Measurements from ENCODE around the gene ARFRP1. TPM values are rescaled to one million over a fixed set of nuclear protein-coding genes. Genes with fewer than 3 reads are reported as not detected.
"Not testable (repeated sequence)": the region's sequence is repeated elsewhere in the genome, so short reads cannot be mapped to it uniquely, and the experiment has no call there.

Gene ARFRP1
- polyA plus RNA-seq, 1 experiment = 23.8 TPM

DNA sequence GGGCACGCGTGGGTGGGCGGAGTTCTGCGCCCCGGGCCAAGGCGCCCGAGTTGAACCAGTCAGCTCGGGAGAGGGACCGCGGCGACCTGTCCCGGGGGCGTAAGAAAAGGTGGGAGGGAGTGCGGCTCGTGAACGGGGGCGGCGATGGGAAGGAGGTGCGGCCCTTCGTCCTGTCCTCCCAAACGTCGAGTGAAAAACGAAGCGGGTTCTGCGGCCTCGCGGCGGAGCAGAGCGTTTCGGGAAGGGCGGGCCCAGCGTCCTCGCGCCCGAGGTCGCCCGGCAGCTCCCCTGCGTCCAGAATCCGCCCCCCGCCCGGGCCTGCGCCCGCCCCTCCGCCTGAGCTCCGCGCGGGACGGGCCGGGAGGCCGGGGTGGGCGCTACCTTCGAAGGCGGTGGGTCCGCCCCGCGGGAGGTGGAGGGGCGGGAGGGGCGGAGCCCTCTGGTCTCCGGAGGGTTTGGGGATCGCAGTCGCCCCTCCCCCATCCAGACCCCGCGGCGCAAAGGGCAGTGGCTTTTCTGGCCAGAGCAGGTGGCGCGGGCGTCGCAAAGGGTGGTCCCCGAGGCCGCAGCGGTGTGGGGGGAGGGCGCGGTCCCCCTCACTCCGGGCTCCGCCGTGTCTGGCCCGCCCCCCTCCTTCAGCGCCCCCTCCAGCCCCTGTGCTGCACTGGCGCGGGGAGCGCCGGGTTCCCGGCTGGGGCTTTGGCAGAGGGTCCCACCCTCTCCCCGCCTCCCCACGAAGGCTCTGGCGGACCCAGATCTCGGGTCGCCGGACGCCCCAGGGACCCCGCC is 55.4 kb downstream of the ARFRP1 start:
- Histone ChIP-seq H3K27me3 (ENCODE audit: control insufficient read depth, insufficient read depth, low read length) (no peaks in the 10 kb centered on the region), H3K9me3 (ENCODE audit: control insufficient read depth, insufficient read depth, low read length) (no peaks in the 10 kb centered on the region; the same call in 1 of the 2 replicates), H3K4me3 (ENCODE audit: low read depth, low read length) (peak overlapping the region; percentile 70), H3K27ac (ENCODE audit: low read depth, low read length) (no peak overlapping the region)
- no peak for TF ChIP-seq CTCF (IDR thresholded peaks at IDR 0.05; ENCODE audit: low read depth, low read length)
- DNase-seq (ENCODE audit: low read depth, low spot score) = no peak
- CTCF ChIA-PET = no interaction called here
- POLR2A ChIA-PET = interaction anchor here (0.7 to 1.4 kb wide), 4 partner anchors 10 to 87 kb away, joined by 3 to 6 read pairs (median 4); no protein-coding TSS in a partner anchor

- Histone ChIP-seq H3K27ac (ENCODE audit: low read depth, low read length) (no peak overlapping the region), H3K9me3 (ENCODE audit: control insufficient read depth, insufficient read depth, low read length) (no peaks in the 10 kb centered on the region; the same call in 1 of the 2 replicates), H3K27me3 (ENCODE audit: control insufficient read depth, insufficient read depth, low read length) (no peaks in the 10 kb centered on the region), H3K4me3 (ENCODE audit: low read depth, low read length) (peak overlapping the region; percentile 70)
- ChIA-PET CTCF (no interaction called here), POLR2A (interaction anchor here (0.7 to 1.4 kb wide), 2 partner anchors 10 to 31 kb away, joined by 4 to 6 read pairs; no protein-coding TSS in a partner anchor)
- no peak for TF ChIP-seq CTCF (IDR thresholded peaks at IDR 0.05; ENCODE audit: low read depth, low read length)
- no peak for DNase-seq (ENCODE audit: low read depth, low spot score)
Measured at GRCh38 chr20:63651942-63652191, 55.9 kb downstream of the ARFRP1 start.

DNA sequence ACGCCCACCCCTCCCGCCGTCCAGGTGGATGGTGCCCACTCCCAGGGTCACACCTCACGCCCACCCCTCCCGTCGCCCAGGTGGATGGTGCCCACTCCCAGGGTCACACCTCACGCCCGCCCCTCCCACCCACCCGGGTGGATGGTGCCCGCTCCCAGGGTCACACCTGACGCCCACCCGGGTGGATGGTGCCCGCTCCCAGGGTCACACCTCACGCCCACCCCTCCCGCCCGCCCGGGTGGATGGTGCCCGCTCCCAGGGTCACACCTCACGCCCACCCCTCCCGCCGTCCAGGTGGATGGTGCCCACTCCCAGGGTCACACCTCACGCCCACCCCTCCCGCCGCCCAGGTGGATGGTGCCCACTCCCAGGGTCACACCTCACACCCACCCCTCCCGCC is 57.3 kb downstream of the ARFRP1 start:
- H3K27me3 ChIP-seq (ENCODE audit: control insufficient read depth, insufficient read depth, low read length); H3K4me3 ChIP-seq (ENCODE audit: low read depth, low read length); DNase-seq (ENCODE audit: low read depth, low spot score); H3K9me3 ChIP-seq (ENCODE audit: control insufficient read depth, insufficient read depth, low read length); POLR2A ChIA-PET; H3K27ac ChIP-seq (ENCODE audit: low read depth, low read length); CTCF ChIA-PET: not testable (repeated sequence)

DNA sequence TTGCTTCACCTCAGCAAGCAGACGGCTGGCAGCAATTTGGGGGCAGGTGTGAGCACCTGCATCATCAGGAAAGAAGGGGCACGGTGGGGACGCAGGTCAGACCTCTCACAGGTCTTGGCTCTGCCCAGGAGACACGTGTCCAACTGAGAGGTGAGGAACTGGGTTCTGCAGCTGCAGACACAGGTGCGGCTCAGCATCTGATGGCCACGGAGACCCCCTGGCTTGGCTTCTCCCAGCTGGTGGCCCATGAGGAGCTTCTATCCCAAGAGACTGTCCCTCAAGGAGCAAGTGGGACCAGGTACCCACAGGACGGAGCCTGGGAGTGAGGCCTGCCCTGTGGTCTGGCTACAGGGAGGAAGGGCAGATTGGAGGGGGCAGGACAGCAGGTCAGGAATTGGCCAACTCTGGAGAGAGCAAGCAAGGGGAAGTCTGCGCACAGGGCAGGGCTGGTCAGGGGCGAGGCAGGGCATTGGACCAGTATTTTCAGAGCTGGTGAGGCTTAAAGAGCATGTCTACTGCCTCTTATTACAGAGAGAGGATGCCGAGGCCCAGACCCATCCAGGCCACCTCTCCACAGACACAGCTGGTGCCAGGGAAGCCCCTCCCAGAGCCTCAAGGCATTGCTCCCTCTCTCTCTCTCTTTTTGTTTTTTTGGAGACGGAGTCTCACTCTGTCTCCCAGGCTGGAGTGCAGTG is 58.7 kb downstream of the ARFRP1 start:
- Histone ChIP-seq H3K27me3 (ENCODE audit: control insufficient read depth, insufficient read depth, low read length) (no peaks in the 10 kb centered on the region), H3K27ac (ENCODE audit: low read depth, low read length) (no peak overlapping the region), H3K4me3 (ENCODE audit: low read depth, low read length) (no peak overlapping the region), H3K9me3 (ENCODE audit: control insufficient read depth, insufficient read depth, low read length) (no peaks in the 10 kb centered on the region; the same call in 1 of the 2 replicates)
- DNase-seq (ENCODE audit: low read depth, low spot score) = no peak
- ChIA-PET CTCF (no interaction called here), POLR2A (interaction anchor here (0.6 to 0.7 kb wide), 2 partner anchors 48 to 363 kb away, joined by 3 to 8 read pairs; no protein-coding TSS in a partner anchor)
- TF ChIP-seq CTCF (IDR thresholded peaks at IDR 0.05; ENCODE audit: low read depth, low read length) = no peak

Small RNA genes within 50 kb of the gene (small RNA-seq; reads per million reads assigned to genes)
- not detected for gene LIME1 (ENCODE audit: insufficient read length, low read depth)
- not detected for gene TNFRSF6B (ENCODE audit: insufficient read length, low read depth)

Other genes starting within 250 kb of the ARFRP1 start
- not detected in 2 replicates for gene KCNQ2, start 235.3 kb downstream of the ARFRP1 start, polyA plus RNA-seq (2011; rRNA removed)
- gene EEF1A2, start 208.9 kb downstream of the ARFRP1 start, polyA plus RNA-seq (2011; rRNA removed) = 0.94 and 0.99 TPM in 2 replicates
- gene PPDPF, start 187.2 kb downstream of the ARFRP1 start, polyA plus RNA-seq (2011; rRNA removed) = 13.5 and 21.7 TPM in 2 replicates
- 0.02 TPM in 1 of 2 replicates, not detected in the other for gene PTK6, start 170.6 kb downstream of the ARFRP1 start, polyA plus RNA-seq (2011; rRNA removed)
- gene SRMS, start 160.2 kb downstream of the ARFRP1 start, polyA plus RNA-seq (2011; rRNA removed) = not detected in 2 replicates
- 0.64 and 0.76 TPM in 2 replicates for gene FNDC11, start 153.8 kb downstream of the ARFRP1 start, polyA plus RNA-seq (2011; rRNA removed)
- 4.6 and 7.0 TPM in 2 replicates for gene HELZ2, start 133.7 kb downstream of the ARFRP1 start, polyA plus RNA-seq (2011; rRNA removed)
- 6.3 and 7.3 TPM in 2 replicates for gene GMEB2, start 80.9 kb downstream of the ARFRP1 start, polyA plus RNA-seq (2011; rRNA removed)
- gene STMN3, start 54.6 kb downstream of the ARFRP1 start, polyA plus RNA-seq (2011; rRNA removed) = 21.8 and 26.9 TPM in 2 replicates
- 11.3 and 14.6 TPM in 2 replicates for gene RTEL1, start 49.7 kb downstream of the ARFRP1 start, polyA plus RNA-seq (2011; rRNA removed)
- 2.5 and 5.2 TPM in 2 replicates for gene TNFRSF6B, start 11.3 kb downstream of the ARFRP1 start, polyA plus RNA-seq (2011; rRNA removed)
- 8.7 and 10.6 TPM in 2 replicates for gene ZGPAT, start 63 bp upstream of the ARFRP1 start, polyA plus RNA-seq (2011; rRNA removed)
- 1.5 and 1.8 TPM in 2 replicates for gene LIME1, start 28.7 kb upstream of the ARFRP1 start, polyA plus RNA-seq (2011; rRNA removed)
- 26.0 and 27.6 TPM in 2 replicates for gene SLC2A4RG, start 31.8 kb upstream of the ARFRP1 start, polyA plus RNA-seq (2011; rRNA removed)
- gene ZBTB46, start 123.3 kb upstream of the ARFRP1 start, polyA plus RNA-seq (2011; rRNA removed) = 2.0 and 2.8 TPM in 2 replicates
- not detected in 2 replicates for gene ABHD16B, start 153.5 kb upstream of the ARFRP1 start, polyA plus RNA-seq (2011; rRNA removed)
- 202 and 219 TPM in 2 replicates for gene TPD52L2, start 157.3 kb upstream of the ARFRP1 start, polyA plus RNA-seq (2011; rRNA removed)
- gene DNAJC5, start 187.2 kb upstream of the ARFRP1 start, polyA plus RNA-seq (2011; rRNA removed) = 36.7 and 40.9 TPM in 2 replicates
- 18.0 and 22.3 TPM in 2 replicates for gene UCKL1, start 248.4 kb upstream of the ARFRP1 start, polyA plus RNA-seq (2011; rRNA removed)